Measurements from ENCODE around the gene CSPG5.
A peak's percentile ranks its signal among the peaks of the same experiment; 100 is the strongest.

The CSPG5 gene

DNA sequence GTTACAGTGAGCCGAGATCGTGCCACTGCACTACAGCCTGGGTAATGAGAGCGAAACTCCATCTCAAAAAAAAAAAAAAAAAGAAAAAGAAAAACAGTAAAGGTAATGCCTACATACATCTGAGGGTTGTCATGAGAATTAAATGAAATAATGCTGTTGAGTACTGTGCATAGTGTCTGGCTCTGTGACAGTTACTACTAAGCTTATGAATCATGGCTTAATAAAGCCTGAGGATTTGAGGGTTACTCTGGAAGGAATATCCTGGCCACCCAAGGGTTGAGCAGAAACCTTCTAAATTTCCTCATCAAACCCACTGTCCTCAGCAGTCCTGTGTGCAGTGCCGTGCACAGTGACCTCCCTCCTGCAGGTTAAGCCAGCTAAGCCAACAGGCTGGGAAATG is 38.4 kb downstream of the CSPG5 start:
- DNase-seq (ENCODE audit: low read depth) = no peak

DNA sequence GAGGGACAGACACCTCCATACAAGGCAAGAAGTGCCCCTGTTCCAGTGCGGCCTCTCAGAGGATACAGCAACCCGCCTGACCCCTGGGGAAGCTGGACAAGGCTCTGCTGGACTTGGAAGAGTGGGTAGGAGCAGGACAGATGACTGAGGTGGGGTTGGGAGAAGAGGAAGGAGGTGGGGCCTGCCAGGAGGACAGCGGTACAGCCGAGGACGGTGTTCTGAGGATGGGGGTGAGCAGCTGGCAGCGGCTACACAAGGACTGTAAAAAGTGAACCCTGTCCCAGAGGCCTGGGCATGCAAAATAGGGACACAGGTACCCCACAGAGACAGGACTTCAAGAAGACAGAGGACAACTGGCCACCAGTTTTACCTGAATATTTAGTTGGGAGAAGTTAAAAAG is 41.7 kb downstream of the CSPG5 start:
- DNase-seq (ENCODE audit: low read depth) = no peak

DNA sequence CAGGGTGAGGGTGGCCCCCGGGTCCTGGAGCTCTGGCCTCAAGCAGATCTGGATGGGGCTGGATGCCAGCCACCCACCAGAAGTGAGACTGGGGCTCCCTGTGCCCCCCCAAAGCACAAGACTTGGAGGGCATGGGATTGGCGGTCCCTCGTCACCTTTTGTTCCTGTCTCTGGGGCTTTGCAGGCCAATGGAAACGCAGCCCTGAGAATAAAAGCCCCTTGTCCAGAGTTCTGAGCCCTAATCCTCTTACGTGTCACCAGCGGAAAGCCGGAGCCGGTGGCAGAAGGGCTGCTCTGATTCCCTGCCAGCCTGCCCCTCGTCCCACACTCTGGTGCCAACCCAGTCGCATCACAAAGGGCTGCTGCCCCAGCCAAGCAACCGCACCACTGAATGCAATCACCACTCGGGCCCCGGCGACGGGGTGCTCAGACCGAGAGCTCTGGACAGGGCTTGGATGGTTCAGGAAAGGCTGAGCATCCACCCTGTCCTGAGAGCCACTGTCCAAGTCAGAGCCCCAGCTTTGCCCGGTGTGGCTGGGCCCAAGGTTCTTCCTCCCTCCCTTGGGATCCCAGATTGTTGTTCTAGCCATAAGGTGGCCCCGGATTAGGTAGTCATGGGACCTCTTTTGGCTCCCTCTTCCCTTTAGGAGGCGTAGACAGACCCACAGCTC is 42.3 kb downstream of the CSPG5 start:
- no peak for DNase-seq (ENCODE audit: low read depth)

DNA sequence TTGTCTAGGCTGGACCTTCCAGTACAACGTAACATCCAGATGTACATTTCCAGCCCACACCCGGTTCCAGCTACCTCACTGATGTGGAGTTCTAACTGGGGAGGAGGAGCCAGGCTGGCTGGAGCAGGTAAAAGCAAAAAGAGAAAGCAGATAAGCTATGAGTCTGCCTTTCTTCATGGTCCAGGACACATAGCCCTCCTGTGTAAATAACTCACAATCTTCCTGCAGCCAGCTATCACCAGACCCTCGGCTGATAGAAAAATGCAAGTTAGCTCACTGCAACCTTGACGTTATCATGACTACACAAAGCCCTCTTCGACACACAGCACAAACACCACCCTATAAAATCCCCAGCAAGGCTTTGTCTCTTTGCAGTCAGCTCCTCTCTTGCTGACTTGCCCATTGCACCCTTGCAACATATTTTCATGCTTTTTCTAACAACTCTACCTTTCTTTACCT is 44.6 kb downstream of the CSPG5 start:
- no peak for DNase-seq (ENCODE audit: low read depth)

DNA sequence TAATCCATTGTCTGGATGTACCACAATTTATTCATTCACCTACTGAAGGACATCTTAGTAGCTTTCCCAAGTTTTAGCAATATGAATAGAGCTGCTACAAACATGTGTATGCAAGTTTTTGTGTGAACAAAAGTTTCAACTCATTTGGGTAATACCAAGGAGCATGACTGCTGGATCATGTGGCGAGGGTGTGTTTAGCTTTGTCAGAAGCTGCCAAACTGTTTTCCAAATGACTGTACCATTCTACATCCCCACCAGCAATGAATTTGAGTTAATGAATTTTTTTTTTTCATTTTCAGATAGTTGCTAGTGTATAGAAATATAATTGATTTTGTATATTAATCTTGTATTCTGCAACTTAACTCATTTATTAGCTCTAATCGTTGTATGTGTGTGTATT is 45.2 kb downstream of the CSPG5 start:
- no peak for DNase-seq (ENCODE audit: low read depth)

DNA sequence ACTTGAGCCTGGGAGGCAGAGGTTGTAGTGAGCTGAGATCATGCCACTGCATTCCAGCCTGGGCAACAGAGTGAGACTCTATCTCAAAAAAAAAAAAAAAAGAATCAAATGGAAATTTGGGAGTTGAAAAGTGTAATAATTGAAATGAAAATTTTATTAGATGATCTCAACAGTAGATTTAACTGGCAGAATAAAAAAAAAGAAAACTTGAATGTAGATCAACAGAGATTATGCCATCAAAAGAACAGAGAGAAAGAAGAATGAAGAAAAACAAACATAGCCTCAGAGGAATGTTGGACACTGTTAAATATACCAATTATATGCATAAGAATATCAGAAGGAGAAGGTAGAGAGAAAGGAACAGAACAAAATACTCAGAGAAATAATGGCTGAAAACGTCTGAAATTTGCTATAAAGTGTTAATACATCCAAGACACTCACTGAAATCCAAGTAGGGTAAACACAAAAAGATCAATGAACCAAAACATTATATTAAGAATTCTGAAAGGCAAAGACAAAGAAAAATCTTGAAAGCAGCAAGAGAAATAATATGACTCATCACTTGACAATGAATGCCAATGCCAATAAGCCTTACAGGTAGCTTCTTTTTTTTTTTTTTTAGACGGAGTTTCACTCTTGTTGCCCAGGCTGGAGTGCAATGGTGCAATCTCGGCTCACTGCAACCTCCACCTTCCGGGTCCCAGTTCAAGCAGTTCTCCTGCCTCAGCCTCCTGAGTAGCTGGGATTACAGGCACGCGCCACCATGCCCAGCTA is 50.5 kb downstream of the CSPG5 start:
- no peak for DNase-seq (ENCODE audit: low read depth)

DNA sequence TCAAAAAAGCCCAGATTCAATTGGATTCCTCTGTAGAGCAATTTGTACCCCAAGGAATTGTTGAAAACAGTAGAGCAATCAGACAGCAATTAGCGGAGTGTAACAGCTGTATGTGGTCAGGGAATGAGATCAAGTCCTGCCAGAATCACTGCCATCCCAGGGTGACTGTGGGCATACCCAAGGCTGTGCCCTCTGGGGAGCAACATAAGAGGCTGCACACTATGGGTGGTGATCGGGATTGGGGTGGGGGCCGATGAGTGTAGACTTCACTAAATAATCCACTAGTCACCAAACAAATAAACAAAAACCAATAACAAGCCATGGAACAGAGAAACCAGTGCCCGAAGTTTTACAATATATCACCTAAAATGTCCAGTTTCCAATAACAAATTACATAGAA is 53.0 kb downstream of the CSPG5 start:
- DNase-seq (ENCODE audit: low read depth) = no peak

DNA sequence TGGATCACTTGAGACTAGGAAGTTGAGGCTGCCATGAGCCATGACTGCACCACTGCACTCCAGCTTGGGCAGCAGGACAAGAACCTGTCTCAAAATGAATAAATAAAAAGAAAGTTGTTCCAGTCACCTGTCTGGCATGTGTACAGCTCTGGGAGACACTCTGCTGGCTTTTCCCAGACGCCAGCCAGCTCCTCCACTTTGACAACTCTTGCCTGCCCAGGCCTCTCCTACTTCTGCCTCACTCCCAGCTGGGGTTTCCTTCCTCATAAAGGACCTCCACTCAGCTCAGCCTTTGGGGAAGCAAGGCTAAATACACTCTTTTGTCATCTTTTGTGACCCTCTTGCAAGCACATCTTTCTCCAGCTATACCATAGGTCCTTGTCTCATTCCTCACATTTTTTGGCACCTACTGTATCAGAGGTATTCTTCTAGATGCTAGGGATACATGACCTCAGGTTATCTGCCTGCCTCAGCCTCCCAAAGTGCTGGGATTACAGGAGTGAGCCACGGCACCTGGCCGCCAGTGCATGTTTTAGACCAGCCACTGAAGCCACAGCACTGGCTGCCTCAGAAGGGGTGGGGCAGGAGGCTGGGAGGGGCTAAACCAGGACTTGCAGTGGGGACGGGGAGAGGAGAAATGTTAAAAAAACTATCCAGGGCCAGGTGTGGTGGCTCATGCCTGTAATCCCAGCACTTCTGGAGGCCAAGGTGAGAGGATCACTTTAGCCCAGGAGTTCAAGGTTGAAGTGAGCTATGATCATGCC is 55.2 kb downstream of the CSPG5 start:
- DNase-seq (ENCODE audit: low read depth) = no peak

DNA sequence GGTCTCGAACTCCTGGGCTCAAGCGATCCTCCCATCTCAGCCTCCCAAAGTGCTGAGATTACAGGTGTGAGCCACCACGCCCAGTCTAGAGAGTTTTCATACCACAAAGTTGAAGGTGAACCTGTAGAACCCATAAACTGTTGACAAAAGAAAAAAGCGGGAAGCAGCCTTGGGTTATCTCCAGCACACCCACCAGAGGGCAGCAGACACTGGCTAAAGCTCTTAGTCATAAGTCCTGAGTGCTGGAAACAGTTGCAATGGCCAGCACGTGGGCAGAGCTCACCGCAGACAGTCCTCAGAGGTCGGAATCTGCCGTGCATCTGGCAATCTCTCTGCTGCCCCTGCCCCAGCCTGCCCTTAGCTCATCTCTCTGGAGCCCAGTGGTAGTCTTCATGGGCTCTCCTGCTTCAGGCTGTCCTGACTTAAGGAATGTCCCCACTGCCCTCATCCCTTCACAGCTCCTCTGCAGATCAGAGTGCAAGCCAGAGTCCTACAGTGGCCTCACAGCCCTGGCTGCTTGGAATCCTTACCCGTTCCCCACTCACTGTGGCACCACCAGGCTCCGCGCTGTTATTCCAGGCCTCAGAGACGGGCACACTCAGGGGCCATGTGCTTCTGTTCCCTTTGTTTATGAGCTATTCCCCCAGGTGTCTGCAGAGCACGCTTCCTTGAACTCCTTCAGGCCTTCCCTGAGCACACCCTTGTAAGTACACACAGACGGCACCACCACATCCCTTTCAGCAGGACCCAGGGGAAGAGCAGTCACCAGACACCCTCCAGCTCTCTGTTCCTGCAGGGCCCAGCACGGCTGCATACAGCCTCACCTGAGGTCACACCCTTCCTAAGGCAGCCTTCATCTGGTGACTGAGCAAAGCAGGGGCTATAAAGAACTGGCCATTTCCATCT is 56.3 kb downstream of the CSPG5 start:
- DNase-seq (ENCODE audit: low read depth) = peak; percentile 42

DNA sequence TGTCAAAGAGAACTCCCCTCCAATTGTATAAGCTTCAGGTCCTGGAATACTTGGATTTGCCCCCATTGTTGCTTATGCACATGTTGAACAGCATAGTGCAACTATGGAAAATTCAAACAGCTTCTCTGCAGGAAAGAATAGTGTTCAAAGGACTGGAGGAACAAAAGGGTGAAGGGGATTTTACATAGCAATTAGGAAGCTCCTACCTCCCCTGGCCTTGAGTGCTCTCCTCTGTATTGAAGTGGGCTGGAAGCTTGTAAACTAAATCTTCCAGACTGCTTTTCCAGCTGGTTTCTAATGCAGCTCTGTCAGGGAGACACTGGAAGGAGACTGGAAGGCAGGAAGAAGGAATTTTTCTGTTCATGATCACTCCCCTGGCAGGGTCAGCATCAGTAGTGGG is 57.9 kb downstream of the CSPG5 start:
- no peak for DNase-seq (ENCODE audit: low read depth)

DNA sequence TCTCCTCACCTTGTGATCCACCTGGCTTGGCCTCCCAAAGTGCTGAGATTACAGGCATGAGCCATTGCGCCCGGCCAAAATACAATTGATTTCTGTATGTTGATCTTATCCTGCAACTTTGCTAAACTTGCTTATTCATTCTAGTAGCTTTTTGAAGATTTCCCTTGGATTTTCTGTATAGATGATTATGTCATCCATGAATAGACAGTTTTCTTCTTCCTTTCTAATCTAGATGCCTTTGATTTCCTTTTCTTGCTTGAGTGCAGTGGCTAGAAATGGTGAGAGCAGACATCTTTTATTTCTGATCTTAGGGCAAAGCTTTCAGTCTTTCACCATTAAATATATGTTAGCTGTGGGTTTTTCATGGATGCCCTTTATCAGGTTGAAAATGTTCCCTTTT is 60.7 kb downstream of the CSPG5 start:
- no peak for DNase-seq (ENCODE audit: low read depth)

DNA sequence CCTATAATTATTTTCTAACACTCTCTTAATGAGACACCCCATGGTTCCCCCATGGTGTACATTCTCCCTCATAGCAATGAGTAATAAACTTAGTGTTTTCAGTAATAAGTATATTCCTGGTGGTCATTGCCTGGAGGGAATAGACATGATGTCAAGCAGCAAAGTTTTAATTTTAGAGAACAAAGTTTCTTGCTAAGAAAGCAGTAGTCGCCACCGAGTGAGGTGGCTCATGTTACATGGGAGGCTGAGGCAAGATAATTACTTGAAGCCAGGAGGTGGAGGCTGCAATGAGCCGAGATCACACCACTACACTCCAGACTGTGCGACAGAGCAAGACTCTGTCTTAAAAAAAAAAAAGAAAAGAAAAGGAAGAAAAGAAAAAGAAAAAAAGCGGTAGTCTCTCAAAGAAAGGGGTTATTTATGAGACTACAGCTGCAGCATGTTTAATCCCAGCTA is 62.8 kb downstream of the CSPG5 start:
- DNase-seq (ENCODE audit: low read depth) = no peak

DNA sequence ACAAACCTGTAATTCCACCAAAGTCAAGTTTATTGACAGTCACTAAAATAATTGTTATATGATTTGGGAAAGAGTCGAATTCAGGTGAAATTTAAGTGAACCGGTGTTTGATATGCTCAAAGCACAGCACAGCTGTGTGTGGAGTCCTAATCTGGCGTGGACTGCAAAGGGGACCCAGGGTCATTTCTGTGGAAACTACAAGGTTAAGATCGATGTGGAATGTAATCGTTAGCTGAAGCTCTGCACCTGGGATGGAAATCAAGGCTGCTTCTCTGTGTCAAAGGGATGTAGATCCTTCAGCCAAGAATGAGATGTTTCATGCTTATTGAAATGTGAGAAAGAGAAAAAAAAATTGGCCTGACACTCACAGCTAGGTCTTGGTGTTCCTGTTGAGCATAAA is 63.6 kb downstream of the CSPG5 start:
- no peak for DNase-seq (ENCODE audit: low read depth)

DNA sequence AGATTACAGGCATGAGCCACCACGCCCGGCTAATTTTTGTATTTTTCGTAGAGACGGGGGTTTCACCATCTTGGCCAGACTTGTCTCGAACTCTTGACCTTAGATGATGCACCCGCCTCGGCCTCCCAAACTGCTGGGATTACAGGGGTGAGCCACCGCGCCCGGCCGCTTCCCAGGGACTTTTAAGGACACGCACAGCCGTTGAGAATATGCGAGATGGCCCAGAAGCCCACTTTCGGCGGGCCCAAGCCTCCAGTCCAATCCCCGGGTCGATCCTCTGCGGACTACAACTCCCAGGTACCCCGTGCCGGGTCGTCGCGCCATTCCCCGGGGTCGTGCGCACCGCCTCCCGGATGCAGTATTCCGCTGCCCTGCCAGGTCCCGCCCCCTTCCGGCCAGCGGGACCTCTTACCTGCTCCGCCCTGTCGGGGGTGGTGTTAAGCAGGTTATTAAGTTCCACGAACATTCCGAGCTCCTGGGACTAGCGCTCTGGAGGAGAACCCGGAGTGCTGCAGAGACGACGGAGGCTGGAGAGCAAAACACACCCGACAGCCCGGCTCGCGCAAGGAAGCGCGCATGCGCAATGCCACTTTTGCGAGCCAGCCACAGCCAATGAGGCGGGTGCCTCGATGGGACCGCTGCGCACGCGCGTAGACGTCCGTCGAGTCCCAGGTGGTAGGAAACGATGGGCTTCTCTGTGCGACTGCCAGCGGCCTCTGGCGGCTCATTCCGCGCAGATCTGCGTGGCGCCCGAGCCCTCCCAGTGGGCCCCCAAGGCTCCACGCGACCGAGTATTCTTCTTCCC is 65.3 kb downstream of the CSPG5 start, which contains the start of gene ELP6:
ELP6 (minus strand) TSS at position 588 of the 805 bp plus-strand sequence; CDS start at position 466, 122 bp downstream.
- DNase-seq (ENCODE audit: low read depth) = peak; percentile 96

DNA sequence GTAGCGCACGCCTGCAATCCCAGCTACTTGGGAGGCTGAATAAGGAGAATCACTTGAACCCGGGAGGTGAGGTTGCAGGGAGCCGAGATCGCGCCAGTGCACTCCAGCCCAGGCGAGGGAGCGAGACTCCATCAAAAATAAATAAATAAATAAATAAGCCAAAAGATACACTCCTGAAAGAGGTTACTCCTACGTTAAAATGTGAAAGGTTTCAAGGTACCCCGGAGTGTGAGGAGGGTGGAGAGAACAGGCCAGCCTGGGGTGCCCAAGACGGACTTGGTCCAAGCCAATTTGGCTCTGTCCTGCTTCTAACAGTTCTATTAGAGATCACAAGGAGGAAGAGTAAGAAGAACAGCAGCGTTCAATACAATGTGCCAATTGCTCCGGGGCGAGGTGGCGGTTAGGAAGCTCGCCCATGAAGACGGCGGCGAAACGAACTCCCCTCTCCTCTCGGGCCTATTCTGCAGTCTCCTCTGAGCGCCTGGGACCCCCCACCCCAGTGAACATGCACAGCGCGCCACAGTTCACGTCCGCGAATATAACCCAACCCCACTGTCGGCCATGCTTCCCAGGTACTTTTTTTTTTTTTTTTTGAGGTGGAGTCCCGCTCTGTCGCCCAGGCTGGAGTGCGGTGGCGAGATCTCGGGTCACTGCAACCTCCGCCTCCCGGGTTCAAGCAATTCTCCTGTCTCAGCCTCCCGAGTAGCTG is 66.1 kb downstream of the CSPG5 start:
- DNase-seq (ENCODE audit: low read depth) = no peak
